HepG2 (cell line): ENCODE results near the gene OR6C6. TPM values are rescaled to one million over a fixed set of nuclear protein-coding genes. Genes with fewer than 3 reads are reported as not detected.

Experiments
- AKNA ChIP-seq: sonication (generic); formaldehyde crosslinking; IDR thresholded peaks from 2 replicates; pipeline ENCODE4 v1.4.0; 2020; ENCODE audit warnings: missing genetic modification reagents, borderline replicate concordance
- polyA plus RNA-seq, 8 experiments: library from polyadenylated mRNA; depleted of rRNA in 3 of 8; stranded (reverse) in 7 of 8; unstranded in 1 of 8; fragments of >200 nt; fragmentation: Illumina TruSeq in 4 of 8; extraction: Trizol in 4 of 8; gene quantifications; 2 replicates each; pipeline versions ENCODE4 v1.2.1 to v1.2.3, GENCODE V29; 2011 to 2016; ENCODE audit warnings: low read depth in 4 of 8, missing spikeins in 1 of 8, mixed read lengths in 1 of 8; ENCODE audit not compliant: insufficient read depth in 1 of 8
- total RNA-seq, 5 experiments: library from RNA; depleted of rRNA; stranded (reverse); fragments of >200 nt; fragmentation: Illumina TruSeq; extraction: Trizol; gene quantifications; 2 replicates each; pipeline ENCODE4 v1.2.3, GENCODE V29; 2016; ENCODE audit warnings: low read depth in 1 of 5

The OR6C6 gene
- total and polyA plus RNA-seq, 2 of the 13 experiments (the other 11 are each of a cell fraction or from before 2014, with no cell fraction given) = not detected

- TF ChIP-seq AKNA (CRISPR knock-in tag) = no peak
Measured at GRCh38 chr12:55244309-55244708, 52.1 kb downstream of the OR6C6 start, which contains the start of gene OR6C74 (continued).

Other genes starting within 250 kb of the OR6C6 start
- gene OR9K2, start 170.2 kb downstream of the OR6C6 start, total RNA-seq (2016; rRNA removed; fragmentation: Illumina TruSeq; extraction: Trizol) = not detected in 2 replicates
- not detected in 2 replicates for gene OR9K2, start 170.2 kb downstream of the OR6C6 start, polyA plus RNA-seq (2011; rRNA removed)
- not detected in 2 replicates for gene OR10A7, start 75.5 kb downstream of the OR6C6 start, total RNA-seq (2016; rRNA removed; fragmentation: Illumina TruSeq; extraction: Trizol)
- not detected in 2 replicates for gene OR10A7, start 75.5 kb downstream of the OR6C6 start, polyA plus RNA-seq (2011; rRNA removed)
- gene OR6C74, start 52.0 kb downstream of the OR6C6 start, total RNA-seq (2016; rRNA removed; fragmentation: Illumina TruSeq; extraction: Trizol) = not detected in 2 replicates
- gene OR6C74, start 52.0 kb downstream of the OR6C6 start, polyA plus RNA-seq (2011; rRNA removed) = not detected in 2 replicates
- not detected in 2 replicates for gene OR6C1, start 17.8 kb upstream of the OR6C6 start, total RNA-seq (2016; rRNA removed; fragmentation: Illumina TruSeq; extraction: Trizol)
- gene OR6C1, start 17.8 kb upstream of the OR6C6 start, polyA plus RNA-seq (2011; rRNA removed) = not detected in 2 replicates
- gene OR6C3, start 34.2 kb upstream of the OR6C6 start, total RNA-seq (2016; rRNA removed; fragmentation: Illumina TruSeq; extraction: Trizol) = not detected in 2 replicates
- not detected in 2 replicates for gene OR6C3, start 34.2 kb upstream of the OR6C6 start, polyA plus RNA-seq (2011; rRNA removed)
- gene OR6C75, start 66.4 kb upstream of the OR6C6 start, total RNA-seq (2016; rRNA removed; fragmentation: Illumina TruSeq; extraction: Trizol) = not detected in 2 replicates
- not detected in 2 replicates for gene OR6C75, start 66.4 kb upstream of the OR6C6 start, polyA plus RNA-seq (2011; rRNA removed)
- not detected in 2 replicates for gene OR6C65, start 104.0 kb upstream of the OR6C6 start, total RNA-seq (2016; rRNA removed; fragmentation: Illumina TruSeq; extraction: Trizol)
- gene OR6C65, start 104.0 kb upstream of the OR6C6 start, polyA plus RNA-seq (2011; rRNA removed) = not detected in 2 replicates
- not detected in 2 replicates for gene OR6C76, start 129.7 kb upstream of the OR6C6 start, total RNA-seq (2016; rRNA removed; fragmentation: Illumina TruSeq; extraction: Trizol)
- gene OR6C76, start 129.7 kb upstream of the OR6C6 start, polyA plus RNA-seq (2011; rRNA removed) = not detected in 2 replicates
- gene OR6C2, start 147.5 kb upstream of the OR6C6 start, total RNA-seq (2016; rRNA removed; fragmentation: Illumina TruSeq; extraction: Trizol) = not detected in 2 replicates
- gene OR6C2, start 147.5 kb upstream of the OR6C6 start, polyA plus RNA-seq (2011; rRNA removed) = not detected in 2 replicates
- gene OR6C70, start 173.6 kb upstream of the OR6C6 start, total RNA-seq (2016; rRNA removed; fragmentation: Illumina TruSeq; extraction: Trizol) = not detected in 2 replicates
- not detected in 2 replicates for gene OR6C70, start 173.6 kb upstream of the OR6C6 start, polyA plus RNA-seq (2011; rRNA removed)
- gene OR6C68, start 195.8 kb upstream of the OR6C6 start, total RNA-seq (2016; rRNA removed; fragmentation: Illumina TruSeq; extraction: Trizol) = not detected in 2 replicates
- not detected in 2 replicates for gene OR6C68, start 195.8 kb upstream of the OR6C6 start, polyA plus RNA-seq (2011; rRNA removed)